DOHH2 (cell line): ENCODE results near the gene ITGB7.

Source experiments
- CTCF ChIP-seq: fragments of 200-600 bp; sonication (generic); IDR thresholded peaks from one replicate; pipeline ENCODE4 v1.5.1; 2014; ENCODE audit warnings: antibody characterized with exemption, mild to moderate bottlenecking, low read depth, low read length; ENCODE audit not compliant: poor library complexity, severe bottlenecking
- EZH2phosphoT487 ChIP-seq: fragments of 200-600 bp; sonication (generic); IDR thresholded peaks from 2 replicates; pipeline ENCODE4 v1.6.1; 2017; ENCODE audit warnings: borderline replicate concordance, mild to moderate bottlenecking, antibody characterized with exemption, low read length, moderate library complexity, mixed read lengths

GRCh38 chr12:53186745-53187144 lies 20.3 kb downstream of the ITGB7 start:
- TF ChIP-seq CTCF, result no peak
- TF ChIP-seq EZH2phosphoT487, result no peak
